Cardiac fibroblast (primary cell): ENCODE results near the gene TBL3.

ENCODE experiments used
- DNase-seq, 2 donors: peaks; one replicate each; pipeline versions ENCODE4 v3.0.0 to v3.0.0-alpha.2; 2010; ENCODE audit warnings: low read depth in 2 of 2
- H3K4me3 ChIP-seq, 2 donors: replicated peaks in 1 of 2; 1 replicate in 1 of 2; 2 replicates in 1 of 2; pipeline ENCODE4 v1.5.1; 2011; ENCODE audit warnings: low read depth in 2 of 2, low read length in 2 of 2, mild to moderate bottlenecking in 2 of 2, moderate library complexity in 1 of 2
- TF ChIP-seq, protein P1 (sequence below): IDR thresholded peaks from one replicate; pipeline ENCODE4 v1.5.1; 2011; ENCODE audit warnings: low read depth, mild to moderate bottlenecking, low read length, inconsistent platforms

TBL3 gene

DNA sequence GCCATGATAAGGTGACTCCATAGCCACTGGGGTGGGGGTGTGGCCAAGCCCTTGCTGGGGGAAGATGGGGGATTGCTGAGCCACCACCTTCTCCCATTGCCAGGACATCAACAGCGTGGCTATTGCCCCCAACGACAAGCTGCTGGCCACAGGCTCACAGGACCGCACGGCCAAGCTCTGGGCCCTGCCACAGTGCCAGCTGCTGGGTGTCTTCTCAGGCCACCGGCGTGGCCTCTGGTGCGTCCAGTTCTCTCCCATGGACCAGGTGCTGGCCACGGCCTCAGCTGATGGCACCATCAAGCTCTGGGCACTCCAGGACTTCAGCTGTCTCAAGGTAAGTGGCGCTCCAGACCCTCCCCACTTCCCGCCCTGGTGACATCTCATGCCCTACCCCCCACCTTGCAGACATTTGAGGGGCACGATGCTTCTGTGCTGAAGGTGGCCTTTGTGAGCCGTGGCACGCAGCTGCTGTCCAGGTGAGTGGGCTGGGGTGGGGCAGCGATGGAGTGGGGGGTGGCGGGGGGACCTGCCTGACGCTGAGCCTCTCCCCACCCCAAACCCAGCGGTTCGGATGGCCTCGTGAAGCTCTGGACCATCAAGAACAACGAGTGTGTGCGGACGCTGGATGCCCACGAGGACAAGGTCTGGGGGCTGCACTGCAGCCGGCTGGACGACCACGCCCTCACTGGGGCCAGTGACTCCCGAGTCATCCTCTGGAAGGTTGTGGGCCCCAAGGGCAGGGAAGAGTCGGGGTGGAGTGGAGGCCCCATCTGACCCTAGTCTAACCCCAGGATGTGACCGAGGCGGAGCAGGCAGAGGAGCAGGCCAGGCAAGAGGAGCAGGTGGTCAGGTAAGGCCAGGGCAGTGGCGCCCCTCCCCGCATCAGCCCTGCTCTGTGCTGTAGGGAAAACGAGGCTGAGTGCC, 5.4 kb downstream of the TBL3 start:
- no peak overlapping the region for H3K4me3 ChIP-seq
- DNase-seq, result no peak
- TF ChIP-seq, protein P1, sequence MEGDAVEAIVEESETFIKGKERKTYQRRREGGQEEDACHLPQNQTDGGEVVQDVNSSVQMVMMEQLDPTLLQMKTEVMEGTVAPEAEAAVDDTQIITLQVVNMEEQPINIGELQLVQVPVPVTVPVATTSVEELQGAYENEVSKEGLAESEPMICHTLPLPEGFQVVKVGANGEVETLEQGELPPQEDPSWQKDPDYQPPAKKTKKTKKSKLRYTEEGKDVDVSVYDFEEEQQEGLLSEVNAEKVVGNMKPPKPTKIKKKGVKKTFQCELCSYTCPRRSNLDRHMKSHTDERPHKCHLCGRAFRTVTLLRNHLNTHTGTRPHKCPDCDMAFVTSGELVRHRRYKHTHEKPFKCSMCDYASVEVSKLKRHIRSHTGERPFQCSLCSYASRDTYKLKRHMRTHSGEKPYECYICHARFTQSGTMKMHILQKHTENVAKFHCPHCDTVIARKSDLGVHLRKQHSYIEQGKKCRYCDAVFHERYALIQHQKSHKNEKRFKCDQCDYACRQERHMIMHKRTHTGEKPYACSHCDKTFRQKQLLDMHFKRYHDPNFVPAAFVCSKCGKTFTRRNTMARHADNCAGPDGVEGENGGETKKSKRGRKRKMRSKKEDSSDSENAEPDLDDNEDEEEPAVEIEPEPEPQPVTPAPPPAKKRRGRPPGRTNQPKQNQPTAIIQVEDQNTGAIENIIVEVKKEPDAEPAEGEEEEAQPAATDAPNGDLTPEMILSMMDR, result no peak

DNA sequence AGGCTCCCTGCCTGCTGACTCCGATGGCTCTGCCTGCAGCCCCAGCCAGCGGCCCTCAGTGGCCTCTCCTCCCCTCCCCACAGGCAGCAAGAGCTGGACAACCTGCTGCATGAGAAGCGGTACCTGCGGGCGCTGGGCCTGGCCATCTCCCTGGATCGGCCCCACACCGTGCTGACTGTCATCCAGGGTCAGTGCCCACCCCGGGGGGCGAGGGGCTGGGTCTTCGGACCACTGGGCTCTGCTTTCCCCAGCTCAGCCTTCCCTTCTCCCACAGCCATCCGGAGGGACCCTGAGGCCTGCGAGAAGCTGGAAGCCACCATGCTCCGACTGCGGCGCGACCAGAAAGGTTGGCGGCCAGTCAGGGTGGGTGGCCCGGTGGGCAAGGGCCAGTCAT, 6.0 kb downstream of the TBL3 start:
- DNase-seq, result no peak
- no peak overlapping the region for H3K4me3 ChIP-seq
- TF ChIP-seq, protein P1, result no peak

DNA sequence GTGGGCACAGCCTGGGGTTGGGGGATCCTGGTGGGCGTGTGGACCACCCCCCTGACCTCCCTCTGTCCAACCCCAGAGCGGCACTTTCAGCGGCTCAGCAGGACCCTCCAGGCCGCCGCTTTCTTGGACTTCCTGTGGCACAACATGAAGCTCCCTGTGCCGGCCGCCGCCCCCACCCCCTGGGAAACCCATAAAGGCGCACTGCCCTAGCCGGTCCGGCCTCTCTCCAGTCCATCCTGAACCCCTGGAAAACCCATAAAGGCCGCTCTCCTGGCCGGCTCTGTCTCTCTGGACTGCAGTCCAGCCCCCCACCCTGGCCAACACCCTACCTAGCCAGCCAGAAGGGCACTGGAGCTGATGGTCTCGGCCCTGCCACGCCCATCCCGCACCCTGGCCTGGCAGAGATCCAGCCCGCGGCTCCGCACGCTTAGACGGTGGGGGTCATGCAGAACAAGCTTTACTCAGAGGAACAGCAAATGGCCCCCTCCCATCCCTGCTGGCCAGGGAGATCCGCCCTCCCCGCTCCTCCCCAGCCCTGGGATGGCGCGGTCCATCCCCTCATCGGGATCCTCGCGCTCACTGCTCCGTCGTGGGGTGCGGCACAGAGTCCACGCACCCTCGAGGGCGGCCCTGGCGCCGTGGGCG, 6.7 kb downstream of the TBL3 start:
- H3K4me3 ChIP-seq, result no peak overlapping the region
- TF ChIP-seq, protein P1, result no peak
- DNase-seq, result no peak

DNA sequence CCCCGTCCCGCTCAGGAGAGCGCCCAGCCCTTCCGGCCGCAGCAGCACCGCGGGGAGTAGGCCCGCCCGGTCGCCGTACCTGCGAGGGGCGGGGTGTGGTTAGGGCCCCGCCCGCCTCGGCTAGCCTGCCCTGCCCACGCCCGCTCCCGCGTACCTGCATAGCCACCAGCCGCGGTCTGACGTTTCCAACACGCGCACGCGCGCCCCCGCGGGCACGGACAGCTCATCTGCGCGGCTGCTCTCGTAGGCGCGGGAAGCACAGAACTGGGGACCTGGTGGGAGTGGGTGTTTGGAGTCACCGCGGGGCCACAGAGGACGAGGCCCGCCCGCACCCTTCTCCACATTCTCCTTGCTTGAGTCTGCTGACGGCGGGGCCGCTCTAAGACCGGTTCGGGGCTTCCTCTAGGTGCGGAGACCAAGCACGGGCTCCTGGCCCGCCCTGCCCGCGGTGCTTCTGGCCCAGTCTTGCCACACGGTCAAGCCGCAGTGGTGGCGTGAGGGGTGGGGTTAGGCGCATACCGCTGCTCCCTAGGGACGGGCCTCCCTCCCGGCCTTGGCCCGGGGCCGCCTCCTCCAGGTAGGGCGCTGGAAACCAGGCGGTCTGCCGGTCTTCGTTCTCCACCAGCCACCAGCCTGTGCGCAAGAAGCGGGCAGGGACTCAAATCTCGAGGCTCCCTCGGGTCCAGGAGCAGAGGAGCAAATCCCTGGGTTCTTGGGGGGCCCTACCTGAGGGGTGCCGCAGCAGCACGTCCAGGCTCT, 7.6 kb downstream of the TBL3 start:
- peak in 1 of 2 donors; percentile 29 for DNase-seq
- H3K4me3 ChIP-seq, result no peak overlapping the region
- TF ChIP-seq, protein P1, result no peak

DNA sequence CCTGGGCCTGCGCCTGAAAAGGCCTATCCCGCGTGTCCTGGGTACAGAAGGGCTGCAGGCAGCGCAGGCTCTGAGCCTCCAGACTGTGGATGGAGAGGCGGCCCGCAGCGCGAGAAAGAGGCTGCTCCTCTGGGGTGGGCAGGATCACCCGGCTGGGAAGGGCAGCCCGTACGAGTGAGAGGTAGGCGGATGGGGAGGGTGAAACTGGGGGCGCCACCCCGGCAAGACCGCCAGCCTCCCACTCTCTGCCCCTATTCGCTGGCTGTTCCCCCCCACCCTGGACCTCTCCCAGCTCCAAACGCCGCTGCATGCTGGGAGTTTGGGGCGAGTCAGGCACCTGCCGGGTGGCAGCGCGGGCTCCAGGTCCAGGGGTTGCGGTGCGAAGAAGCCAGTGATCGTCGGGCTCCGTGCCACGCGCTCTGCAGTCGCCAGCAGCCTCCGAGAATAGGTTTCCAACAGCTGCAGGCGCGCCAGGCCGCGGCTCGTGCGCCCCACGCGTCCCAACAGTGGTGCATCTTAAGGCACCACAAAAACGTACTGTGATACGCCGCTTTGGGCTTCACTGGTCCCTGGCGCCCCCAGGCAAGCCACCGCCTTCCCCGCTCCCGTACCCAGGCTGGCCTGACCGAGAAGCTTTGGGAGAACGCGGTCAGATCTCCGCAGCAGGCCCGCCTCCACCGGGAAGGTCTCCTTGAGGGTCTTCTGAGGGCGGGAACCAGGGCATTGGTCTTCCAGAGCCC, 8.3 kb downstream of the TBL3 start:
- DNase-seq, result no peak
- TF ChIP-seq, protein P1, result no peak
- H3K4me3 ChIP-seq, result no peak overlapping the region

DNA sequence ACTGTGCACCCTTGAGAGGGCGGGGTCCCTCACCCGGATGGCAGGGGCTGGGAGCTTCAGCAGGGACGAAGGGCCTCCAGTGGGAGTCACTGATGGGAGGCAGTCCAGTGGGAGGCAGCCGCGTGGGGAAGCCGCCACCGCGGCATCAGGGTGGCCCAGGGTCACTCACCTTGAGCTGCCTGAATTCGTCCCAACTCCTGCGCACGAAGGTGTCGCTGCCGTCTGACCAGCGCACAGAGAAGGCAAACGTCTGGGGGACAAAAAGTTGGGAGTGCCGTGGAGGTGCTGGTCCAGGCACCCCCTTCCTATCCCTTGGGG, 8.9 kb downstream of the TBL3 start:
- no peak for DNase-seq
- TF ChIP-seq, protein P1, result no peak
- H3K4me3 ChIP-seq, result no peak overlapping the region
